PFSK-1 (cell line): ENCODE data around the gene ACOX2.

ENCODE experiments used
- FOXP2 ChIP-seq: optimal IDR thresholded peaks from 2 replicates; pipeline ENCODE3; 2011; ENCODE audit warnings: borderline replicate concordance, control low read depth, inconsistent platforms; ENCODE audit not compliant: insufficient read depth; ENCODE audit errors: extremely low read length, extremely low read depth
- POLR2AphosphoS5 ChIP-seq: IDR thresholded peaks from 2 replicates; pipeline ENCODE4 v1.6.1; 2012; ENCODE audit warnings: low read depth, mild to moderate bottlenecking, control low read depth, low read length, moderate library complexity
- REST ChIP-seq, 2 experiments: IDR thresholded peaks; 2 replicates each; pipeline versions ENCODE4 v1.6.1 to v1.8.0; 2011 to 2012; ENCODE audit warnings: low read depth in 2 of 2, low read length in 2 of 2, control low read depth in 1 of 2, inconsistent platforms in 1 of 2, mild to moderate bottlenecking in 1 of 2, moderate library complexity in 1 of 2; ENCODE audit not compliant: insufficient read depth in 1 of 2
- SIN3A ChIP-seq: IDR thresholded peaks from 2 replicates; pipeline ENCODE4 v1.6.1; 2012; ENCODE audit warnings: mild to moderate bottlenecking, low read length, moderate library complexity, borderline replicate concordance; ENCODE audit not compliant: insufficient read depth
- TAF1 ChIP-seq: IDR thresholded peaks from 2 replicates; pipeline ENCODE4 v1.6.1; 2012; ENCODE audit warnings: low read length, control low read depth, borderline replicate concordance; ENCODE audit not compliant: insufficient read depth

The ACOX2 gene

DNA sequence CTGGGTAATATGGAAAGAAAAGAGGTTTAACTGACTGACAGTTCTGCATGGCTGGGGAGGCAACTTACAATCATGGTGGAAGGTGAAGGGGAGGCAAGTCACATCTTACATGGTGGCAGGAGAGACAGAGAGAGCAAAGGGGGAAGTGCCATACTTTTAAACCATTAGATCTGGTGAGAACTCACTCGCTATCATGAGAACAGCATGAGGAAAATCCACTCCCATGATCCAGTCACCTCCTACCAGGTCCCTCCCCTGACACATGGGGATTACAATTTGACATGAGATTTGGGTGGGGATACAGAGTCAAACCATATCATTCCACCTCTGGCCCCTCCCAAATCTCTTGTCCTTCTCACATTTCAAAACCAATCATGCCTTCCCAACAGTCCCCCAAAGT is 16.0 kb upstream of the ACOX2 start:
- TF ChIP-seq FOXP2 (no peak), POLR2AphosphoS5 (no peak), REST (IDR thresholded peaks at IDR 0.05; ENCODE audit: insufficient read depth in 1 of 2, low read depth in 2 of 2, low read length in 2 of 2) (no peak), TAF1 (no peak), SIN3A (no peak)

- TF ChIP-seq TAF1 (no peak), SIN3A (no peak), REST (IDR thresholded peaks at IDR 0.05; ENCODE audit: insufficient read depth in 1 of 2, low read depth in 2 of 2, low read length in 2 of 2) (no peak), FOXP2 (no peak), POLR2AphosphoS5 (no peak)
These were observed 14.7 kb upstream of the ACOX2 start for GRCh38 chr3:58551636-58552180.

DNA sequence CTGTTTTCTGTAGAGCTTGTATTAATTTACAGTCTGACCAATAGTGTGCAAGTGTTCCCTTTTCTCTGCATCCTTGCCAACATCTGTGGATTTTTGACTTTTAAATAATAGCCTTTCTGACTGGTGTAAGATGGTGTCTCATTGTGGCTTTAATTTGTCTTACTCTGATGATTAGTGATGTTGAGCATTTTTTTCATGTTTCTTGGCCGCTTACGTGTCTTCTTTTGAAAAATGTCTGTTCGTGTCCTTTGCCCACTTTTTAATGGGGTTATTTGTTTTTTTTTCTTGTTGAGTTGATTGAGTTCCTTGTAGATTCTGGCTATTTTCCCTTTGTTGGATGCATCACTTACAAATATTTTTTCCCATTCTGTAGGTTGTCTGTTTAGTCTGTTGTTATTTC is 7.6 kb upstream of the ACOX2 start:
- TF ChIP-seq FOXP2, result no peak
- no peak for TF ChIP-seq TAF1
- no peak for TF ChIP-seq POLR2AphosphoS5
- no peak for TF ChIP-seq REST (IDR thresholded peaks at IDR 0.05; ENCODE audit: insufficient read depth in 1 of 2, low read depth in 2 of 2, low read length in 2 of 2)
- no peak for TF ChIP-seq SIN3A

GRCh38 chr3:58540176-58540858 is 3.3 kb upstream of the ACOX2 start:
- no peak for TF ChIP-seq REST (IDR thresholded peaks at IDR 0.05; ENCODE audit: insufficient read depth in 1 of 2, low read depth in 2 of 2, low read length in 2 of 2)
- TF ChIP-seq FOXP2, result no peak
- TF ChIP-seq TAF1, result no peak
- no peak for TF ChIP-seq POLR2AphosphoS5
- TF ChIP-seq SIN3A, result no peak
